ENCODE results near the gene IL20RA. TPM values are rescaled to one million over a fixed set of nuclear protein-coding genes. Genes with fewer than 3 reads are reported as not detected.

IL20RA gene
- total RNA-seq, 1 experiment from 2014 or later = 1.6 TPM

DNA sequence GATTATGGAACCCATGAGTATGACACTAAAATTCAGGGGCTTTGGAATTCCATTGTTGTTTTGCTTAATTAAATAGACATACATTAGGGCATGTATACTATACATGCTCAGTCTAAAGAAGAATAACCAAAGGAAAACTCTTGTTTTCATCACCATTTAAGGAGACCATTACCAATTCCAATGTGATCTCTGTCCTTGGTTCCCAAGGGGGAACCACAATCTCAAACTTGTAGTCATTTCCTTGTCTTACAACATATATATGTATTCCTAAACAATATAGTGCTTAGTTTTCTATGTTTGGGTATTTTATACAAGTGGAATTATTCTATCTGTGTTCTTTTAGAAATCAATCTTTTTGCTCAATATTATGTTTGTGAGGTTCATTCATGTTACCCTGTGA lies 49.2 kb downstream of the IL20RA start:
- TF ChIP-seq, protein P1, sequence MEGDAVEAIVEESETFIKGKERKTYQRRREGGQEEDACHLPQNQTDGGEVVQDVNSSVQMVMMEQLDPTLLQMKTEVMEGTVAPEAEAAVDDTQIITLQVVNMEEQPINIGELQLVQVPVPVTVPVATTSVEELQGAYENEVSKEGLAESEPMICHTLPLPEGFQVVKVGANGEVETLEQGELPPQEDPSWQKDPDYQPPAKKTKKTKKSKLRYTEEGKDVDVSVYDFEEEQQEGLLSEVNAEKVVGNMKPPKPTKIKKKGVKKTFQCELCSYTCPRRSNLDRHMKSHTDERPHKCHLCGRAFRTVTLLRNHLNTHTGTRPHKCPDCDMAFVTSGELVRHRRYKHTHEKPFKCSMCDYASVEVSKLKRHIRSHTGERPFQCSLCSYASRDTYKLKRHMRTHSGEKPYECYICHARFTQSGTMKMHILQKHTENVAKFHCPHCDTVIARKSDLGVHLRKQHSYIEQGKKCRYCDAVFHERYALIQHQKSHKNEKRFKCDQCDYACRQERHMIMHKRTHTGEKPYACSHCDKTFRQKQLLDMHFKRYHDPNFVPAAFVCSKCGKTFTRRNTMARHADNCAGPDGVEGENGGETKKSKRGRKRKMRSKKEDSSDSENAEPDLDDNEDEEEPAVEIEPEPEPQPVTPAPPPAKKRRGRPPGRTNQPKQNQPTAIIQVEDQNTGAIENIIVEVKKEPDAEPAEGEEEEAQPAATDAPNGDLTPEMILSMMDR (IDR thresholded peaks at IDR 0.05; ENCODE audit: insufficient read depth in 1 of 2, low read depth in 1 of 2, low read length in 1 of 2, severe bottlenecking in 1 of 2, unreplicated experiment in 1 of 2) = no peak
- Mint-ChIP-seq H3K36me3 (ENCODE audit: insufficient read depth, unreplicated experiment) (no peaks in the 10 kb centered on the region), H3K27me3 (ENCODE audit: insufficient read depth, unreplicated experiment) (no peaks in the 10 kb centered on the region), H3K4me1 (ENCODE audit: low read depth, unreplicated experiment) (peaks cover 10% of the 10 kb centered on the region), H3K27ac (ENCODE audit: unreplicated experiment) (no peak overlapping the region), H3K4me3 (ENCODE audit: unreplicated experiment) (no peak overlapping the region), H3K9me3 (ENCODE audit: unreplicated experiment) (no peaks in the 10 kb centered on the region)
- DNase-seq = no peak
- H3K4me1 ChIP-seq = peaks cover 21% of the 10 kb centered on the region
- no peaks in the 10 kb centered on the region for H3K36me3 ChIP-seq (ENCODE audit: control insufficient read depth, insufficient read depth, low read length)
- H3K4me3 ChIP-seq (ENCODE audit: low read depth, low read length) = no peak overlapping the region
- no TSS peak for BruUV-seq (replicated peaks)
- POLR2A ChIA-PET = no interaction called here
- no peaks in the 10 kb centered on the region for H3K9me3 ChIP-seq
- CTCF ChIA-PET = interaction anchor here (0.8 to 0.9 kb wide), 2 partner anchors 18 to 36 kb away, joined by 3 read pairs; no protein-coding TSS in a partner anchor
- intact Hi-C loops (cut with micrococcal nuclease; ENCODE audit: unreplicated experiment) = no loop called here
- H3K27me3 ChIP-seq (replicated peaks; ENCODE audit: control insufficient read depth, insufficient read depth, low read length) = no peaks in the 10 kb centered on the region

DNA sequence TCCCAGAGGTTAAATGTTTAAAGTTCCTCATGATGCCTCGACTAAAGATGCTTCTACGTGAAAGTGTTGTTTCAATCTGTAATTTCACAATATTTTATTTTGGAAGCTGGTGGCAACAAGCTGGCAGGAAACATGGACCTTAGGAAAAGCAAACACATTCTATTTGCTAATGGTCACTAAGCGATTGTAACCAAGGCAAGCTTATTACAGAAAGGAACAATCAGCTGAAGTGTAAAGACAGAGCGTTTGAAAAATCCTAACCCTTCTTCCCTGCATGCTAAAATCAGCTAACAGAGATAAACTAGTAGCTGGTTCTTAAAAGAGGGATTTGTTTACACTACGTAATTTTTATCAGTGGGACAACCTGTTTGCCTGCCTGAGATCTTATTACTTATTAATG lies 50.0 kb downstream of the IL20RA start:
- Mint-ChIP-seq H3K9me3 (ENCODE audit: unreplicated experiment) (no peaks in the 10 kb centered on the region), H3K36me3 (ENCODE audit: insufficient read depth, unreplicated experiment) (no peaks in the 10 kb centered on the region), H3K27ac (ENCODE audit: unreplicated experiment) (peak overlapping the region; percentile 69), H3K4me3 (ENCODE audit: unreplicated experiment) (peak overlapping the region; percentile 4), H3K4me1 (ENCODE audit: low read depth, unreplicated experiment) (peaks cover 11% of the 10 kb centered on the region), H3K27me3 (ENCODE audit: insufficient read depth, unreplicated experiment) (no peaks in the 10 kb centered on the region)
- peak in 1 of 2 experiments; percentile 30 for DNase-seq
- Histone ChIP-seq H3K27me3 (replicated peaks; ENCODE audit: control insufficient read depth, insufficient read depth, low read length) (no peaks in the 10 kb centered on the region), H3K4me3 (ENCODE audit: low read depth, low read length) (no peak overlapping the region), H3K36me3 (ENCODE audit: control insufficient read depth, insufficient read depth, low read length) (no peaks in the 10 kb centered on the region), H3K9me3 (no peaks in the 10 kb centered on the region), H3K4me1 (peaks cover 22% of the 10 kb centered on the region)
- POLR2A ChIA-PET = interaction anchor here (0.5 kb wide), 1 partner anchor 11 kb away, joined by 3 read pairs; no protein-coding TSS in a partner anchor
- BruUV-seq (replicated peaks) = no TSS peak
- CTCF ChIA-PET = interaction anchor here (0.6 to 0.9 kb wide), 4 partner anchors 19 to 172 kb away, joined by 3 to 4 read pairs (median 3); partner anchors contain the start of gene PEX7
- intact Hi-C loops (cut with micrococcal nuclease; ENCODE audit: unreplicated experiment) = no loop called here
- TF ChIP-seq, protein P1 (IDR thresholded peaks at IDR 0.05; ENCODE audit: insufficient read depth in 1 of 2, low read depth in 1 of 2, low read length in 1 of 2, severe bottlenecking in 1 of 2, unreplicated experiment in 1 of 2) = no peak

DNA sequence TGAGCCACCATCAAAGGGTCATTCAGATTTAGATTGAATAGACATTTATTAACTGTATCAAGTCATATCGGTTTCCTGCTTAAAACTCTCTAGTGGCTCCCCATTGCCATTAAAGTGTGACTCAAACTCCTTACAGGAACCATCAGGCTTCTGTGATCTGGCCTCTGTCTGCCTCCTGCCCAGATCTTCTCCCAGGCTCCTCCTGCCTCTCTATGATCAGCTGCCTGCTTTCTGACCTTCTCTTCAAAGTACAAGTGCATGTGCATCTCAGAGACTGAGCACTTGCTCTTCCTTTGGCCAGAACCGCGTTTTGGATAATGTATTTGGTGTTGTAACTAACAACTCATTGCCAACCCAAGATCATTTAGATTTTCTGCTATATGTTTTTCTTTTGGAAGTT lies 52.7 kb downstream of the IL20RA start:
- ChIA-PET CTCF (no interaction called here), POLR2A (no interaction called here)
- no peak overlapping the region for H3K4me3 ChIP-seq (ENCODE audit: low read depth, low read length)
- TF ChIP-seq, protein P1 (IDR thresholded peaks at IDR 0.05; ENCODE audit: insufficient read depth in 1 of 2, low read depth in 1 of 2, low read length in 1 of 2, severe bottlenecking in 1 of 2, unreplicated experiment in 1 of 2) = no peak
- H3K9me3 ChIP-seq = no peaks in the 10 kb centered on the region
- Mint-ChIP-seq H3K27me3 (ENCODE audit: insufficient read depth, unreplicated experiment) (no peaks in the 10 kb centered on the region), H3K4me3 (ENCODE audit: unreplicated experiment) (no peak overlapping the region), H3K9me3 (ENCODE audit: unreplicated experiment) (no peaks in the 10 kb centered on the region), H3K4me1 (ENCODE audit: low read depth, unreplicated experiment) (peaks cover 11% of the 10 kb centered on the region), H3K36me3 (ENCODE audit: insufficient read depth, unreplicated experiment) (no peaks in the 10 kb centered on the region), H3K27ac (ENCODE audit: unreplicated experiment) (no peak overlapping the region)
- H3K27me3 ChIP-seq (replicated peaks; ENCODE audit: control insufficient read depth, insufficient read depth, low read length) = no peaks in the 10 kb centered on the region
- no peaks in the 10 kb centered on the region for H3K36me3 ChIP-seq (ENCODE audit: control insufficient read depth, insufficient read depth, low read length)
- DNase-seq = no peak
- intact Hi-C loops (cut with micrococcal nuclease; ENCODE audit: unreplicated experiment) = no loop called here
- peaks cover 28% of the 10 kb centered on the region for H3K4me1 ChIP-seq
- no TSS peak for BruUV-seq (replicated peaks)

Measured in Caco-2 (cell line).